Measurements from ENCODE around the gene SYNGR3. TPM values are rescaled to one million over a fixed set of nuclear protein-coding genes. Genes with fewer than 3 reads are reported as not detected.

SYNGR3 gene
- total and polyA plus RNA-seq, 2 of the 13 experiments (the other 11 are each of a cell fraction or from before 2014, with no cell fraction given): 0.97 to 5.7 TPM

- WGBS (ENCODE audit: low lambda C conversion rate): 92% methylated on average over 11 of the region's 22 CpGs
- Histone ChIP-seq H3K4me2 (ENCODE audit: low read depth, low read length) (no peak overlapping the region), H3K9ac (ENCODE audit: insufficient read depth, low read depth, low read length) (no peak overlapping the region), H3K27ac (ENCODE audit: extremely low read length, insufficient read depth, low read length) (no peak overlapping the region), H3K9me3 (ENCODE audit: low read length) (no peaks in the 10 kb centered on the region), H2AFZ (ENCODE audit: low read length) (no peak overlapping the region), H3K27me3 (ENCODE audit: control insufficient read depth in 1 of 2, insufficient read depth in 2 of 2, low read length in 2 of 2) (no peaks in the 10 kb centered on the region; a peak in 1 of 5 replicates), H3K79me2 (ENCODE audit: insufficient read depth, low read length) (peaks cover 11% of the 10 kb centered on the region), H3K4me1 (ENCODE audit: insufficient read depth, low read length) (peaks cover 63% of the 10 kb centered on the region), H3K36me3 (replicated peaks in 1 of 2; ENCODE audit: control insufficient read depth in 1 of 2, insufficient read depth in 2 of 2, low read length in 2 of 2) (peaks cover under 1 to 1% of the 10 kb centered on the region in 2 experiments; a peak in 4 of 5 replicates), H3K4me3 (replicated peaks in 1 of 3; ENCODE audit: insufficient read depth in 1 of 3, low read depth in 2 of 3, low read length in 3 of 3) (no peak overlapping the region), H4K20me1 (ENCODE audit: insufficient read depth, low read length) (no peaks in the 10 kb centered on the region)
- ChIA-PET POLR2A (no interaction called here), CTCF (ENCODE audit: low intra/inter-chr PET ratio, low total read pairs) (no interaction called here)
- BruUV-seq (replicated peaks): no TSS peak
- TF ChIP-seq AGO2 (optimal IDR thresholded peaks at IDR 0.05; ENCODE audit: low read depth, low read length) (peak; percentile 73), RBFOX2 (IDR thresholded peaks at IDR 0.05; ENCODE audit: low read depth, low read length) (peak; percentile 43; the same call in 1 of the 2 replicates), LBX2 (CRISPR knock-in tag; IDR thresholded peaks at IDR 0.05; ENCODE audit: borderline replicate concordance) (no peak)
- DNase-seq (ENCODE audit: low spot score) (no peak), ATAC-seq (no peak), FAIRE-seq (no peak)
- in situ Hi-C loops (cut with HindIII; ENCODE audit: extremely low pct_ligation_motif_present, low pct_unique_long_range_greater_than_20kb): no loop called here
- intact Hi-C loops (cut with micrococcal nuclease; ENCODE audit: unreplicated experiment): no loop called here
These were observed 52.6 kb downstream of the SYNGR3 start for GRCh38 chr16:2042171-2042985.

- POLR2A ChIA-PET: interaction anchor here (1.4 kb wide), 1 partner anchor 8 kb away, joined by 4 read pairs; no protein-coding TSS in a partner anchor
These were observed 53.4 kb downstream of the SYNGR3 start for GRCh38 chr16:2042986-2043666.

More at GRCh38 chr16:2042986-2043666, 53.4 kb downstream of the SYNGR3 start:
- Histone ChIP-seq H3K27ac (ENCODE audit: extremely low read length, insufficient read depth, low read length) (no peak overlapping the region), H2AFZ (ENCODE audit: low read length) (no peak overlapping the region), H4K20me1 (ENCODE audit: insufficient read depth, low read length) (no peaks in the 10 kb centered on the region), H3K9me3 (ENCODE audit: low read length) (no peaks in the 10 kb centered on the region), H3K4me2 (ENCODE audit: low read depth, low read length) (no peak overlapping the region), H3K36me3 (replicated peaks in 1 of 2; ENCODE audit: control insufficient read depth in 1 of 2, insufficient read depth in 2 of 2, low read length in 2 of 2) (peaks cover 0 to 1% of the 10 kb centered on the region in 2 experiments; a peak in 3 of 5 replicates), H3K4me1 (ENCODE audit: insufficient read depth, low read length) (peaks cover 55% of the 10 kb centered on the region), H3K4me3 (replicated peaks in 1 of 3; ENCODE audit: insufficient read depth in 1 of 3, low read depth in 2 of 3, low read length in 3 of 3) (no peak overlapping the region), H3K79me2 (ENCODE audit: insufficient read depth, low read length) (peaks cover 11% of the 10 kb centered on the region), H3K9ac (ENCODE audit: insufficient read depth, low read depth, low read length) (no peak overlapping the region), H3K27me3 (ENCODE audit: control insufficient read depth in 1 of 2, insufficient read depth in 2 of 2, low read length in 2 of 2) (no peaks in the 10 kb centered on the region; a peak in 1 of 5 replicates)
- in situ Hi-C loops (cut with HindIII; ENCODE audit: extremely low pct_ligation_motif_present, low pct_unique_long_range_greater_than_20kb) (no loop called here), intact Hi-C loops (cut with micrococcal nuclease; ENCODE audit: unreplicated experiment) (no loop called here)
- CTCF ChIA-PET (ENCODE audit: low intra/inter-chr PET ratio, low total read pairs): no interaction called here
- WGBS (ENCODE audit: low lambda C conversion rate): 96% methylated on average over 7 of the region's 11 CpGs
- ATAC-seq (no peak), DNase-seq (ENCODE audit: low spot score) (no peak), FAIRE-seq (no peak)
- no TSS peak for BruUV-seq (replicated peaks)
- no peak for TF ChIP-seq SAP130 (CRISPR knock-in tag; IDR thresholded peaks at IDR 0.05; ENCODE audit: low read depth)
- TF ChIP-seq NCOR1 (IDR thresholded peaks at IDR 0.05; ENCODE audit: borderline replicate concordance, low read length): no peak
- TF ChIP-seq ZNF558 (CRISPR knock-in tag; IDR thresholded peaks at IDR 0.05; ENCODE audit: borderline replicate concordance): no peak
- no peak for TF ChIP-seq SNRNP70 (IDR thresholded peaks at IDR 0.05; ENCODE audit: low read depth, low read length)
- TF ChIP-seq CSRNP2 (CRISPR knock-in tag; conservative IDR thresholded peaks at IDR 0.05; ENCODE audit: low read depth): no peak
- no peak for TF ChIP-seq MEIS2 (CRISPR knock-in tag; IDR thresholded peaks at IDR 0.05)
- TF ChIP-seq HMG20A (CRISPR knock-in tag; IDR thresholded peaks at IDR 0.05; ENCODE audit: borderline replicate concordance): no peak
- TF ChIP-seq CBX5 (CRISPR knock-in tag; IDR thresholded peaks at IDR 0.05; ENCODE audit: borderline replicate concordance): no peak
- no peak for TF ChIP-seq ZNF256 (CRISPR knock-in tag; conservative IDR thresholded peaks at IDR 0.05)
- TF ChIP-seq SNAPC5 (CRISPR knock-in tag; IDR thresholded peaks at IDR 0.05; ENCODE audit: borderline replicate concordance): no peak

All from HepG2 (cell line).